Spleen (tissue), 11 donors: ENCODE measurements around the gene SAFB2. TPM values are rescaled to one million over a fixed set of nuclear protein-coding genes. Genes with fewer than 3 reads are reported as not detected.

Source experiments
- DNase-seq: peaks from one replicate; pipeline ENCODE4 v3.0.0-alpha.2; 2020
- H3K27ac ChIP-seq, 8 donors: fragments of 200-600 bp; sonication (generic) in 7 of 8; 1 replicate in 4 of 8; 2 replicates in 4 of 8; pipeline versions ENCODE4 v1.5.0 to v1.8.0; 2016 to 2021; ENCODE audit warnings: inconsistent platforms in 4 of 8, mild to moderate bottlenecking in 4 of 8, moderate library complexity in 1 of 8
- H3K27me3 ChIP-seq, 7 donors: fragments of 200-600 bp; sonication (generic) in 6 of 7; replicated peaks in 1 of 7; 1 replicate in 4 of 7; 2 replicates in 3 of 7; pipeline versions ENCODE4 v1.5.0 to v1.8.0; 2016 to 2021; ENCODE audit warnings: inconsistent platforms in 3 of 7, mild to moderate bottlenecking in 1 of 7
- H3K36me3 ChIP-seq, 6 donors: fragments of 200-600 bp; sonication (generic) in 5 of 6; 1 replicate in 4 of 6; 2 replicates in 2 of 6; pipeline versions ENCODE4 v1.5.0 to v1.8.0; 2016 to 2021; ENCODE audit warnings: inconsistent platforms in 2 of 6
- H3K4me1 ChIP-seq, 6 donors: fragments of 200-600 bp; sonication (generic) in 5 of 6; 1 replicate in 3 of 6; 2 replicates in 3 of 6; pipeline versions ENCODE4 v1.5.0 to v1.8.0; 2016 to 2021; ENCODE audit warnings: inconsistent platforms in 3 of 6
- H3K4me3 ChIP-seq, 8 donors: fragments of 200-600 bp; sonication (generic) in 7 of 8; 1 replicate in 4 of 8; 2 replicates in 4 of 8; pipeline versions ENCODE4 v1.5.0 to v1.8.0; 2016 to 2021; ENCODE audit warnings: inconsistent platforms in 4 of 8, mild to moderate bottlenecking in 4 of 8, moderate library complexity in 2 of 8
- H3K9me3 ChIP-seq, 8 donors: fragments of 200-600 bp; sonication (generic) in 7 of 8; 1 replicate in 4 of 8; 2 replicates in 4 of 8; pipeline versions ENCODE4 v1.5.0 to v1.8.0; 2016 to 2021; ENCODE audit warnings: inconsistent platforms in 4 of 8
- CTCF ChIP-seq, 11 experiments: fragments of 200-600 bp in 7 of 11; fragments of 450-650 bp in 4 of 11; sonication (generic) in 4 of 11; IDR thresholded peaks in 8 of 11; conservative IDR thresholded peaks in 3 of 11; 1 replicate in 7 of 11; 2 replicates in 4 of 11; pipeline versions ENCODE4 v1.4.0 to v1.8.0; 2016 to 2021; ENCODE audit warnings: antibody characterized with exemption in 11 of 11, inconsistent platforms in 4 of 11, mild to moderate bottlenecking in 1 of 11
- POLR2A ChIP-seq, 3 donors: fragments of 450-650 bp; IDR thresholded peaks; one replicate each; pipeline ENCODE4 v1.5.1; 2017; ENCODE audit warnings: antibody characterized with exemption in 3 of 3, mild to moderate bottlenecking in 1 of 3
- POLR2AphosphoS5 ChIP-seq, 3 donors: sonication (generic); formaldehyde crosslinking; IDR thresholded peaks; one replicate each; pipeline ENCODE4 v1.5.1; 2017; ENCODE audit warnings: antibody characterized with exemption in 3 of 3
- WGBS, 5 donors: extraction: QIAGEN DNeasy Blood & Tissue Kit in 3 of 5; methylation state at CpG; one replicate each; pipeline versions ENCODE4 v1.1.5 to v1.1.7; 2013 to 2018; 5-methylcytosine and 5-hydroxymethylcytosine counted together
- intact Hi-C: fragments of 100-400 bp; cut with DNase I; formaldehyde crosslinking; loops from one replicate; pipeline ENCODE4 v1.15.0; 2023; ENCODE audit warnings: low total_unique reads
- polyA plus RNA-seq, 3 donors: library from polyadenylated mRNA; stranded (reverse); fragments of 200-250 nt; gene quantifications; one replicate each; pipeline ENCODE4 v1.2.1, GENCODE V29; 2013
- total RNA-seq, 7 donors: library from RNA; depleted of rRNA in 3 of 7; stranded (reverse); fragments of >200 nt in 3 of 7; fragmentation: NEBNext Ultra II Directional in 4 of 7; extraction: Animal tissue kit (Norgen Biotek cat#: 25700) in 4 of 7; gene quantifications; one replicate each; pipeline versions ENCODE4 v1.1.0 to v1.2.1, GENCODE V29; 2016 to 2021
- donor health status: healthy with polysubstance abuse.
- donor health status: DM: no; HTN: no; CAD: no; lungs with moderate emphysema.
- donor health status: DM: no; HTN: no; CAD: no.
- donor health status: Bipolar disorder and iron deficiency.
- donor health status: healthy.
- donor health status: DM: no; HTN: no; CAD: no.
- donor health status: DM: yes; HTN: yes; CAD: no.

Gene SAFB2
- total and polyA plus RNA-seq, 10 donors, result 34.8 to 146 (median 110) TPM

DNA sequence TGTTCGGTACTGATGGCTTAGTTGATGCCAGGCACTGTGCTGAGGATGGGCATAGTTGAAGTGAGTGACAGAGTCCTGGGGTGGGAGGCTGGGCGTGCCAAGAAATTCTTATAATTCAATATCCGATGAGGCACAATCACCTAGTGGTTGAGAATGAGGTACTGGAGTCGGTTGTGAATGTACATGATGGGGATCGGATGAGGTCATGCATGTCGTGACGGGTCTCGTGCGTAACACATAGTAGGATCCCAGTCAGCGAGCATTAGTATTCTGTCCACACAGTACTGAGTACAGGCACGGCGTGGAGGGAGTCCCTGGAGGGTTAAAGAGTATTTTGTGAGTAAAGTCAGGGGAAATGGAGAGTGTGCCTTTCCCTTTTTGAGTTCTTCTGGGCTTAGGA lies 3.1 kb upstream of the SAFB2 start:
- no peak for DNase-seq
- no peak for TF ChIP-seq CTCF (IDR thresholded peaks at IDR 0.05 in 8 of 11, conservative IDR thresholded peaks at IDR 0.05 in 3 of 11)
- no peak for TF ChIP-seq POLR2AphosphoS5 (IDR thresholded peaks at IDR 0.05)
- no peak for TF ChIP-seq POLR2A (IDR thresholded peaks at IDR 0.05)
- WGBS, 5 donors, result 82 to 90% (median 85%) methylated on average over 12 of the region's 12 CpGs
- Histone ChIP-seq H3K4me1 (peaks cover 59 to 86% (median 80%) of the 10 kb centered on the region in 6 donors), H3K27me3 (no peaks in the 10 kb centered on the region), H3K9me3 (no peaks in the 10 kb centered on the region), H3K4me3 (peak overlapping the region in 1 of 8 donors; percentile 91), H3K36me3 (peaks cover 0 to 66% (median 28%) of the 10 kb centered on the region in 6 donors), H3K27ac (peak overlapping the region in 5 of 8 donors; percentile 94 to 98 (median 96))
- intact Hi-C loops, result loop anchor here (10.0 kb wide), 1 partner anchor 49 kb away; no protein-coding TSS in a partner anchor

- DNase-seq, result no peak
- peak overlapping the region; percentile 85 to 99 (median 92) for H3K4me3 ChIP-seq
- no peaks in the 10 kb centered on the region for H3K9me3 ChIP-seq
- no peaks in the 10 kb centered on the region for H3K27me3 ChIP-seq
- TF ChIP-seq CTCF (IDR thresholded peaks at IDR 0.05 in 8 of 11, conservative IDR thresholded peaks at IDR 0.05 in 3 of 11) (no peak), POLR2A (IDR thresholded peaks at IDR 0.05) (no peak), POLR2AphosphoS5 (IDR thresholded peaks at IDR 0.05) (no peak)
- intact Hi-C loops, result loop anchor here (10.0 kb wide), 1 partner anchor 50 kb away; no protein-coding TSS in a partner anchor
- peak overlapping the region in 7 of 8 donors; percentile 94 to 99 (median 97) for H3K27ac ChIP-seq
- H3K4me1 ChIP-seq, result peaks cover 64 to 86% (median 80%) of the 10 kb centered on the region in 6 donors
- WGBS, 5 donors, result 18 to 27% (median 24%) methylated on average over 8 of the region's 8 CpGs
- H3K36me3 ChIP-seq, result peaks cover 0 to 66% (median 32%) of the 10 kb centered on the region in 6 donors
Observed at GRCh38 chr19:5624741-5625278, 2.2 kb upstream of the SAFB2 start.

GRCh38 chr19:5624018-5624663 lies 1.6 kb upstream of the SAFB2 start:
- H3K27ac ChIP-seq, result peak overlapping the region; percentile 82 to 99 (median 96)
- DNase-seq, result peak; percentile 66
- H3K4me1 ChIP-seq, result peaks cover 68 to 86% (median 80%) of the 10 kb centered on the region in 6 donors

More at GRCh38 chr19:5624018-5624663, 1.6 kb upstream of the SAFB2 start:
- Histone ChIP-seq H3K4me3 (peak overlapping the region; percentile 85 to 99 (median 92)), H3K27me3 (no peaks in the 10 kb centered on the region), H3K36me3 (peaks cover 0 to 66% (median 34%) of the 10 kb centered on the region in 6 donors), H3K9me3 (no peaks in the 10 kb centered on the region)
- WGBS, 5 donors, result 1 to 3% (median 3%) methylated on average over 20 of the region's 20 CpGs
- intact Hi-C loops, result loop anchor here (10.0 kb wide), 1 partner anchor 51 kb away; no protein-coding TSS in a partner anchor
- TF ChIP-seq POLR2A (IDR thresholded peaks at IDR 0.05) (no peak), POLR2AphosphoS5 (IDR thresholded peaks at IDR 0.05) (no peak), CTCF (IDR thresholded peaks at IDR 0.05 in 8 of 11, conservative IDR thresholded peaks at IDR 0.05 in 3 of 11) (no peak)
